Endothelial cell (in vitro differentiated cells): Measurements from ENCODE around the gene GPR4. TPM values are rescaled to one million over a fixed set of nuclear protein-coding genes. Genes with fewer than 3 reads are reported as not detected.

Experiments
- DNase-seq: peaks from one replicate; pipeline ENCODE4 v3.0.0; 2021; ENCODE audit warnings: low spot score
- H3K27ac Mint-ChIP-seq: one replicate; pipeline ENCODE4 v1.8.0; 2021; ENCODE audit warnings: mixed read lengths, inconsistent platforms; ENCODE audit not compliant: unreplicated experiment
- H3K27me3 Mint-ChIP-seq: one replicate; pipeline ENCODE4 v1.8.0; 2021; ENCODE audit warnings: mild to moderate bottlenecking, moderate library complexity, mixed read lengths, inconsistent platforms; ENCODE audit not compliant: unreplicated experiment
- H3K36me3 Mint-ChIP-seq: one replicate; pipeline ENCODE4 v1.8.0; 2021; ENCODE audit warnings: mild to moderate bottlenecking, low read depth, mixed read lengths, inconsistent platforms; ENCODE audit not compliant: unreplicated experiment
- H3K4me1 Mint-ChIP-seq: one replicate; pipeline ENCODE4 v1.8.0; 2021; ENCODE audit warnings: mild to moderate bottlenecking, mixed read lengths, inconsistent platforms; ENCODE audit not compliant: unreplicated experiment
- H3K4me3 Mint-ChIP-seq: one replicate; pipeline ENCODE4 v1.8.0; 2021; ENCODE audit warnings: mild to moderate bottlenecking, mixed read lengths, inconsistent platforms; ENCODE audit not compliant: unreplicated experiment
- H3K9me3 Mint-ChIP-seq: one replicate; pipeline ENCODE4 v1.8.0; 2021; ENCODE audit warnings: mixed read lengths, inconsistent platforms; ENCODE audit not compliant: unreplicated experiment
- total RNA-seq: library from RNA; stranded (reverse); fragmentation: NEBNext Ultra II Directional; extraction: Animal tissue kit (Norgen Biotek cat#: 25700); gene quantifications from one replicate; pipeline ENCODE4 v1.2.1, GENCODE V29; 2021; ENCODE audit not compliant: unreplicated experiment
- TF ChIP-seq, protein P1 (sequence below): fragments of 200-600 bp; sonication (generic); IDR thresholded peaks from one replicate; pipeline ENCODE4 v1.5.0; 2021; ENCODE audit warnings: antibody characterized with exemption; ENCODE audit not compliant: unreplicated experiment

The GPR4 gene
- total RNA-seq, 1 donor from 2014 or later, result 13.5 TPM

DNA sequence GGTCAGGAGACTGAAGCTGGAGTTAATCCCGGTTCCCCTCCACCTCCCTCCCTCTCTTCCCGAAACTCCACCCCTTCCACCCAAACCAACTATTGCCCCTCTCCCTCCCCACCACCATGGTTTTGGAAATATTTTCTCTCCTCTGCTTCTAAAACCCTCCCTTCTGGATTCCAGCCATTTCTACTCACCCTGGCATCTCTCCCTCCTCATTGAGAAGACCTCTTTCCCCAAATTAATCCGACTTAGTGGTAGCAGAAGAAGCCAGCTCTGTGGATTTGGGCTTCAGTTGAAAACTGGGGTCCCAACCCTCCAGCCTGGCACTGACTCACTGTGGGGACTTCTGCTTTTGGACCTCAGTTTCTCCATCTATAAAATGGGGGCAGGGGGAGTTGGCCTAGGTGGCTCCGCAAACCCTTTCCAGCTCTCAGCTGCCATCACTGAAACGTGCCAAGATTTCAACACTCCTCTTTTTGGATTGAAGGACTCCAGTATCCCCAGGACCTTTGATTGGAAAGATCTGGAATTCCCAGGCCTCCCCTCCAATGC is 1.6 kb downstream of the GPR4 start:
- DNase-seq, result no peak
- Mint-ChIP-seq H3K9me3 (no peaks in the 10 kb centered on the region), H3K27ac (peak overlapping the region; percentile 57), H3K4me3 (peak overlapping the region; percentile 100), H3K36me3 (peaks cover 7% of the 10 kb centered on the region), H3K27me3 (peaks cover 14% of the 10 kb centered on the region), H3K4me1 (peaks cover 62% of the 10 kb centered on the region)
- TF ChIP-seq, protein P1, sequence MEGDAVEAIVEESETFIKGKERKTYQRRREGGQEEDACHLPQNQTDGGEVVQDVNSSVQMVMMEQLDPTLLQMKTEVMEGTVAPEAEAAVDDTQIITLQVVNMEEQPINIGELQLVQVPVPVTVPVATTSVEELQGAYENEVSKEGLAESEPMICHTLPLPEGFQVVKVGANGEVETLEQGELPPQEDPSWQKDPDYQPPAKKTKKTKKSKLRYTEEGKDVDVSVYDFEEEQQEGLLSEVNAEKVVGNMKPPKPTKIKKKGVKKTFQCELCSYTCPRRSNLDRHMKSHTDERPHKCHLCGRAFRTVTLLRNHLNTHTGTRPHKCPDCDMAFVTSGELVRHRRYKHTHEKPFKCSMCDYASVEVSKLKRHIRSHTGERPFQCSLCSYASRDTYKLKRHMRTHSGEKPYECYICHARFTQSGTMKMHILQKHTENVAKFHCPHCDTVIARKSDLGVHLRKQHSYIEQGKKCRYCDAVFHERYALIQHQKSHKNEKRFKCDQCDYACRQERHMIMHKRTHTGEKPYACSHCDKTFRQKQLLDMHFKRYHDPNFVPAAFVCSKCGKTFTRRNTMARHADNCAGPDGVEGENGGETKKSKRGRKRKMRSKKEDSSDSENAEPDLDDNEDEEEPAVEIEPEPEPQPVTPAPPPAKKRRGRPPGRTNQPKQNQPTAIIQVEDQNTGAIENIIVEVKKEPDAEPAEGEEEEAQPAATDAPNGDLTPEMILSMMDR, result no peak

DNA sequence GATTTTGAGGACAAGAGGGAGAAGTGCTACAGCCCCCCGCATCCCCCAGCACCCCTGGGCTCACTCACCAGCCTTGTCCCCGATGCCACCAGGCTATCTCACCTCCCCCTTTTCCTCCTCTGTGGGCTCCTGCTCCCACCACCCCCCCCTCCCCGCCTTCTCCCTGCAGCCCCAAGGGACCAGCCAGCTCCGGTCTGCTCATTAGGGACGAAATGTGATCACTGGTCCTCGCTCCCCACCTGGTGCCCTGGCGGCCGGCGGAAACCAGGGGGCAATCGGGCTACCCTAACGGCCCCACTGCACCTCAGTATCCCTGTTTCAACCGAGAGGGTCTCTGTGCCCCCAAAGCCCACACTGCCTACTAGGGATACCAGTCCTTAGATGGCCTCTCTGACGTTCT is 2.7 kb downstream of the GPR4 start:
- Mint-ChIP-seq H3K9me3 (no peaks in the 10 kb centered on the region), H3K27ac (peak overlapping the region; percentile 44), H3K36me3 (peaks cover 7% of the 10 kb centered on the region), H3K4me1 (peaks cover 62% of the 10 kb centered on the region), H3K4me3 (peak overlapping the region; percentile 100), H3K27me3 (peaks cover 14% of the 10 kb centered on the region)
- TF ChIP-seq, protein P1, result no peak
- DNase-seq, result no peak

DNA sequence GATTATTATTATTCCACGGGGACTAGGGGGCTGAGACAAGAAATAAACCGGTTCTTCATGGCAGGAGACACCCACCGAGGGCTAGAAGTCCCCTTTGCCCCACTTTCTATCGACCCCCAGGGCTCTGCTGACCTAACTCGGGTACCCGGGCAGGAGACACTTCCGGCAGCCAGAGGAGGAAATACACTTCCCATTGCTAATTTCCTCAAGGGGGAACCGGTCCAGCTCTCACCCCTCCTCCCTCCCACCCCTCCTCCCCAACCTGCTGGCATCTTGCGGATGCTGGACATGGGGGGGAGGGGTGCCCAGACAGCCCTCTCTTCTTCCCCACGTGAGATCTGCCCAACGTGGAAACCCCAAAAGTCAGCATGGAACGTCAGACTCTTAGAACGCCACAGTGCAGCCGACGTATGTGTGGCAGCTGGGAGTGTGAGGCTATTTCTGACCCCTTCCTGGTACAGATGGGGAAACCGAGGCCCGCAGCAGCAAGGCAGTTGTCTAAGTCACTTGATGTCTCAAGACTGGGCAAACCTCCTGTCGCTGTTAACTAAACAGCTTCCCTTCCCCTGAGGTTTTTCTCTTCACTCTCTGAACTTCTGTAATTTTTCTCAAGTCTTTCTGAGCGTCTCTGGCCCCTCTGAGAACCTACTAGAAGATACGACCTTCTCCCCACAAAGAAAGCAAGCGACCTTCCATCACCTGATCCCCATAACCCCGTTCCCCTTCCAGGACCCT is 3.6 kb downstream of the GPR4 start:
- TF ChIP-seq, protein P1, result no peak
- peak overlapping the region; percentile 68 for H3K27ac Mint-ChIP-seq
- peak overlapping the region; percentile 48 for H3K4me3 Mint-ChIP-seq
- no peaks in the 10 kb centered on the region for H3K9me3 Mint-ChIP-seq
- peaks cover 62% of the 10 kb centered on the region for H3K4me1 Mint-ChIP-seq
- peak; percentile 35 for DNase-seq
- H3K27me3 Mint-ChIP-seq, result peaks cover 13% of the 10 kb centered on the region
- peaks cover 7% of the 10 kb centered on the region for H3K36me3 Mint-ChIP-seq

- no peak for DNase-seq
- Mint-ChIP-seq H3K4me3 (peak overlapping the region; percentile 44), H3K36me3 (peaks cover 7% of the 10 kb centered on the region), H3K27me3 (peaks cover 11% of the 10 kb centered on the region), H3K27ac (peak overlapping the region; percentile 68), H3K4me1 (peaks cover 60% of the 10 kb centered on the region), H3K9me3 (no peaks in the 10 kb centered on the region)
- TF ChIP-seq, protein P1, result no peak
Measured at GRCh38 chr19:45597425-45598111, 4.4 kb downstream of the GPR4 start.

GRCh38 chr19:45595814-45596213 is 6.2 kb downstream of the GPR4 start:
- Mint-ChIP-seq H3K4me3 (no peak overlapping the region), H3K36me3 (peaks cover 7% of the 10 kb centered on the region), H3K4me1 (peaks cover 54% of the 10 kb centered on the region), H3K27me3 (peaks cover 7% of the 10 kb centered on the region), H3K9me3 (no peaks in the 10 kb centered on the region), H3K27ac (no peak overlapping the region)
- TF ChIP-seq, protein P1, result no peak
- DNase-seq, result no peak
